Ramos (cell line): Measurements from ENCODE around the gene OR10A3.

Experiments used
- in situ Hi-C: fragments of 300-500 bp; cut with MboI; formaldehyde crosslinking; loops from one replicate; pipeline ENCODE4 v1.14.3; 2022; ENCODE audit warnings: low sequenced_read_pairs; ENCODE audit not compliant: unreplicated experiment

The OR10A3 gene

GRCh38 chr11:7896009-7896785 is 45.3 kb downstream of the OR10A3 start:
- in situ Hi-C loops = loop anchor here (10.0 kb wide), 1 partner anchor 199 kb away; no protein-coding TSS in a partner anchor

- in situ Hi-C loops = loop anchor here (5.0 to 10.0 kb wide), 2 partner anchors 93 to 201 kb away; partner anchors contain the start of gene EIF3F
These were observed 47.3 kb downstream of the OR10A3 start for GRCh38 chr11:7894251-7894650.

- in situ Hi-C loops = loop anchor here (5.0 to 10.0 kb wide), 2 partner anchors 94 to 201 kb away; partner anchors contain the start of gene EIF3F
These were observed 47.7 kb downstream of the OR10A3 start for GRCh38 chr11:7893796-7894195.

GRCh38 chr11:7892840-7893254 is 48.7 kb downstream of the OR10A3 start:
- in situ Hi-C loops = loop anchor here (5.0 to 10.0 kb wide), 2 partner anchors 94 to 202 kb away; partner anchors contain the start of gene EIF3F

GRCh38 chr11:7892059-7892699 is 49.3 kb downstream of the OR10A3 start:
- in situ Hi-C loops = loop anchor here (5.0 to 10.0 kb wide), 2 partner anchors 95 to 203 kb away; partner anchors contain the start of gene EIF3F

- in situ Hi-C loops = loop anchor here (5.0 to 10.0 kb wide), 2 partner anchors 97 to 204 kb away; partner anchors contain the start of gene EIF3F
These were observed 50.9 kb downstream of the OR10A3 start for GRCh38 chr11:7890417-7891172.

GRCh38 chr11:7889985-7890384 is 51.5 kb downstream of the OR10A3 start:
- in situ Hi-C loops = loop anchor here (5.0 to 10.0 kb wide), 2 partner anchors 97 to 205 kb away; partner anchors contain the start of gene EIF3F
